ENCODE results near the gene CAMK2A. TPM values are rescaled to one million over a fixed set of nuclear protein-coding genes. Genes with fewer than 3 reads are reported as not detected.

Gene CAMK2A
- total RNA-seq, 2 donors from 2014 or later = 4.9 to 18.2 TPM

DNA sequence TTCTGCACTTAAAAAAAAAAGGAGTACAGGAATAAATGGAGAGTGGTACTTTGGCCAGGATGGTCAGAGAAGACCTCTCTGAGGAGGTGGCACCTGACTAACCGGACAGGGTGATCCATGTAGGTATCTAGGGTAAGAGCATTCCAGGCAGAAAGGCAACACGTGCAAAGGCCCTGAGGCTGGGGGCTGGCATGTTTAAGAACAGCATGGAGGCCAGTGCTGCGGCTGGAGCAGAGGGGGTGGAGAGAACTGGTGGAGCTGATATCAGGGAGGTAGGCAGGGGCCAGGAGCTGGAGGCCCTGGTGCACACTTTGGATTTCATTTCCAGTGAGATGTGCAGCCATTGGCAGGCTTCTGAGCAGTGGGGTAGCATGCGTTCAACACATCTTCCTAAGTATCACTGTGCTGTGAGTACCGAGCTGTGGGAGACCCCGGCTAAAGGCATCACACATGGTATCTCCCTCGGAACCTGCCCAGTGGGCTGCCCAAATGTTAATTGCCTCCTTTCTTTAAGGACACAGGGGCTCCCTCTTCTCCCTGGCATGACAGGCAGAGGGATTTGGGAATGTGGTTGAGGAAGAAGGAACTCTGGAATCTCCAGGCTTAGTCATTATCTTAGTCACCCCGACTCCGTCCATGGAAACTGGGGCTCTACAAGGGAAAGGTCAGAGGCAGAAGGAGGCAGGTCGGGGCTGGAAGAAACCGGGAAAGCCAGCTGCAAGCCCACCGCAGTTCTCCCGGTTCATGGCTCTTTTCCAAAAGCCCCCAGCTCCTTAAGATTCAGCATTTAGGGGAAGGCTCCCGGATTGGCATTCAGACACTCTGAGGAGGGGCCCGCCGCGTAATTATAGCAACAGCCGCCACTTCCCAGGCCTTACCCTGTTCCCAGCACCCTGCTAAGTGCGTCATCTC, 81.1 kb downstream of the CAMK2A start:
- no peak for TF ChIP-seq CTCF (IDR thresholded peaks at IDR 0.05)
- H3K4me3 ChIP-seq = no peak overlapping the region
- DNase-seq (ENCODE audit: low spot score) = no peak
- no peaks in the 10 kb centered on the region for H3K9me3 ChIP-seq
- no peaks in the 10 kb centered on the region for H3K4me1 ChIP-seq
- H3K36me3 ChIP-seq = no peaks in the 10 kb centered on the region
- no peak overlapping the region for H3K27ac ChIP-seq
- H3K27me3 ChIP-seq = no peaks in the 10 kb centered on the region

DNA sequence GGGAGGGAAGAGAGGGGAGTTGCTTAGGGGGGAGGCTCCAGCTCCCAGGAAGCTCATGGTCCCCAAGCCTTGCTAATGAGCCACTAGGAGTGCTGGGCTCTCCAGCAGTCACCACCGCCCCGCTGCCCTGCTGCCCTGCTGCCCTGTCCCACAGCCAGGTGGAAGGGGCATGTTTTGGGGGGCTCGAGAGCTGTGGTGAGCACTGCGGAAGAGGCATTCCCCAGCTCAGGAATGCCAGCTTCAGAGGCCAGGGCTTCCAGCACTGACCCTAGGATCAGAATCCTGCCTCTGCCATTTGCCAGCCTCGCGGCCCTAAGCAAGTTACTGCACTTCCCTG, 82.8 kb downstream of the CAMK2A start:
- H3K27ac ChIP-seq = no peak overlapping the region

DNA sequence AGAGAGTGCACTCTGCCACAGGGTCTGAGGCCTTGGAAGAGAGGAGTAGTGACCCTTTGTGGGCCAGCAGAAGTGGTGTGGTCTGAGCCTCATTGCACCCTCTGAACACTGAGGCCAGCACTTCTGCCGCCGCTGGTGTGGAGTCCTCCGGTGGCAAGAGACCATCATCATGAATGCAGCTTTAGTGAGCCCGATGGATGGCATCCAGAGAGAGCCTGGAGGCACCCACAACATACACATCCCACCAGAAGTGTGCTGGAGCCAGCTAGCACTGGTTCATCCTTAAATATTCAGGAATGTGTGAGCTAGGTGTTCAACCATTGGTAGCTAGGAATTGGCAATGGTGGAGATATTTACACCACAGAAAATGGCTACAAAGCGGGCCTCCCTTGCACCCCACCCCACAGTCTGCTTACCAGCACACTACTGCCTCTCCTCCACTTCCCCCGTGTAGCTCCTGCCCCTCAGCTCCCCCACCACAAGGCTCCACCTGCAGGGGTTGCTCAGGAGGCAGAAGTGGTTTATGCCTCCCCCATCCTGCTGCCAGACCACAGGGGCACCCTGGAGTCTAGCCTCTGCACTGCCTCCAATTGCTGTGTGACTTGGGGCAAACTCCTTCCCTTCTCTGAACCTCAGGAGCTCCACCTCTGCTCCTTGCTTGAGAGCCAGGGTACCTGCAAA, 83.3 kb downstream of the CAMK2A start:
- H3K4me1 ChIP-seq = no peaks in the 10 kb centered on the region
- no peak for TF ChIP-seq CTCF (IDR thresholded peaks at IDR 0.05)

More for the DNA sequence above, 82.8 kb downstream of the CAMK2A start:
- Histone ChIP-seq H3K4me1 (no peaks in the 10 kb centered on the region), H3K4me3 (no peak overlapping the region), H3K27me3 (no peaks in the 10 kb centered on the region), H3K9me3 (no peaks in the 10 kb centered on the region), H3K36me3 (no peaks in the 10 kb centered on the region)
- no peak for DNase-seq (ENCODE audit: low spot score)
- TF ChIP-seq CTCF (IDR thresholded peaks at IDR 0.05) = no peak

DNA sequence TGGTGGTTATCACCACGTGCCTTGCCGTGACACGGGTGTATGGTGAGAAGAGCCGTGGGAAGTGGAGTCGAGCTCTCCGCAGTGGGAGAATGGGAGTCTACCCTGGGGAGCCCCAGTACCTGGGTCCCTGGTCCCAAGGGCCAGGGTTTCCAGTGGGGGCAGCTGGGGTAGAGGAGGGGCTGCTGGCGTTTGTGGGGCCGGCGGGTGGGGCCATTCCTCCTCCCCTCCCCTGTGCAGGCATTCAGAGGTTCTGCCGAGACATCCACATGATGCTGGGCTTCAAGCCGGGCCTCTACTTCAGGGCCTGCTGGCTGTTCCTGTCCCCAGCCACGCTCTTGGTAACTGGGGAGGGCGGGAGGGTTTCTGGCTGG, 85.0 kb downstream of the CAMK2A start:
- no peak for DNase-seq (ENCODE audit: low spot score)
- Histone ChIP-seq H3K4me1 (no peaks in the 10 kb centered on the region), H3K36me3 (no peaks in the 10 kb centered on the region), H3K4me3 (no peak overlapping the region), H3K9me3 (no peaks in the 10 kb centered on the region), H3K27ac (no peak overlapping the region), H3K27me3 (no peaks in the 10 kb centered on the region)
- TF ChIP-seq CTCF (IDR thresholded peaks at IDR 0.05) = no peak

More for the DNA sequence above, 83.3 kb downstream of the CAMK2A start:
- H3K27me3 ChIP-seq = no peaks in the 10 kb centered on the region
- no peak overlapping the region for H3K4me3 ChIP-seq
- no peak for DNase-seq (ENCODE audit: low spot score)
- no peak overlapping the region for H3K27ac ChIP-seq
- no peaks in the 10 kb centered on the region for H3K9me3 ChIP-seq
- no peaks in the 10 kb centered on the region for H3K36me3 ChIP-seq

DNA sequence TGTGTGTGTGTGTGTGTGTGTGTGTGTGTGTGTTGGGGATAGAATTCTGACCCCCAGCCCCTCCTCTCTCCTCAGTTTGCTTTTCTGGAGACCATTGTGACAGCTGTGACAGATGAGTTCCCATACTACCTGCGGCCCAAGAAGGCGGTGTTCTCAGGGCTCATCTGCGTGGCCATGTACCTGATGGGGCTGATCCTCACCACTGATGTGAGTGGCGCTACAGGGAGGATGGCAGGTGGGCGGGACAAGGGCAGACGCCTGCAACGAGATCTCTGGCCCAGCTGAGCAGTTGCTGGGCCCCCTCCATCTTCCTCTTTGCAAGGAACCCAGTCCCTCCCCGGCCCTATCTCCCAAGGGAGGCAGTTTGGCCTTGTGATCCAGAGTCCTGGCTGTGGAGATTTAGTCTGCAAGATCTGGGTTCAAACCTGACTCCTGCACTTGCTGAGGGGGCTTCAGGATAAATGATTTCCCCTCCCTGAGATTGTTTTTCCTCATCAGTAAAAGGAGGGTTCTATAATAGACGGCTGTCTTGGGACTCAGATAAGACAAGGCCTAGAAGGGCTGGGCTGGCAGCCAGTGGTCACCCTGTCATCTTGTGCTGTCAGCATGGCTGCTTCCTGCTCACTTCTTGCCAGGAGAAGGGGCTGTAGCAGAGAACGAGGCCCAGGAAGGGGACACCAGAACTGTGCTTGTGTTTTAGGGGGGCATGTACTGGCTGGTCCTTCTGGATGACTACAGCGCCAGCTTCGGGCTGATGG, 85.6 kb downstream of the CAMK2A start:
- Histone ChIP-seq H3K27ac (no peak overlapping the region), H3K4me1 (no peaks in the 10 kb centered on the region), H3K36me3 (no peaks in the 10 kb centered on the region), H3K4me3 (no peak overlapping the region), H3K27me3 (no peaks in the 10 kb centered on the region), H3K9me3 (no peaks in the 10 kb centered on the region)
- TF ChIP-seq CTCF (IDR thresholded peaks at IDR 0.05) = no peak
- DNase-seq (ENCODE audit: low spot score) = no peak
